Adrenal gland (tissue), 5 donors: ENCODE results near the gene SPARC.

ENCODE experiments used
- CTCF ChIP-seq, 6 experiments: fragments of 450-650 bp in 4 of 6; fragments of 200-600 bp in 2 of 6; sonication (generic) in 1 of 6; IDR thresholded peaks; 1 replicate in 5 of 6; 2 replicates in 1 of 6; pipeline versions ENCODE4 v1.5.1 to v1.8.0; 2016 to 2021; ENCODE audit warnings: antibody characterized with exemption in 6 of 6, mild to moderate bottlenecking in 2 of 6, moderate library complexity in 1 of 6
- POLR2A ChIP-seq, 2 donors: fragments of 450-650 bp; IDR thresholded peaks; one replicate each; pipeline ENCODE4 v1.6.1; 2017; ENCODE audit warnings: antibody characterized with exemption in 2 of 2, mild to moderate bottlenecking in 2 of 2, moderate library complexity in 1 of 2
- donor health status: DM: no; HTN: no; CAD: no.

GRCh38 chr5:151648988-151649387 lies 37.7 kb downstream of the SPARC start:
- TF ChIP-seq CTCF (IDR thresholded peaks at IDR 0.05) (no peak), POLR2A (IDR thresholded peaks at IDR 0.05) (no peak)
